ENCODE data around the gene ROM1.

DNA sequence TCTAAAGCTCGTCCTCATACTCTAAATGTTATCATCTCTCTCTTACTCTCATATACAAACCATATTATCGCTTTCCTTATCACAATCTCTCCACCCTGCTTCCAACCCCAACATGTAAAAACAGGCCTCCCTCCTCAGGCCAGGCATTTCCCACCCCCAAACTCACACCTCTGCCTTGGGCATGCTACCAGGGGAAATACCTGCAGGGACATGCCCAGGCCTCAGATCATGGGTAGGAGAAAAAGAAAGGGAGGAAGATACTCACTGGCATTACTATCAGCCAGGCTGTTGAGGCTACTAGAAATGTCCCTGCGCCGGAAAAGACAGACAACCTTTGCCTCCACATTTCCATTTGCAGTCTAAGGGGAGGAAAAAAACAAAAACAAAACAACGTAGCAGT is 13.2 kb upstream of the ROM1 start:
- TF ChIP-seq, protein P1, sequence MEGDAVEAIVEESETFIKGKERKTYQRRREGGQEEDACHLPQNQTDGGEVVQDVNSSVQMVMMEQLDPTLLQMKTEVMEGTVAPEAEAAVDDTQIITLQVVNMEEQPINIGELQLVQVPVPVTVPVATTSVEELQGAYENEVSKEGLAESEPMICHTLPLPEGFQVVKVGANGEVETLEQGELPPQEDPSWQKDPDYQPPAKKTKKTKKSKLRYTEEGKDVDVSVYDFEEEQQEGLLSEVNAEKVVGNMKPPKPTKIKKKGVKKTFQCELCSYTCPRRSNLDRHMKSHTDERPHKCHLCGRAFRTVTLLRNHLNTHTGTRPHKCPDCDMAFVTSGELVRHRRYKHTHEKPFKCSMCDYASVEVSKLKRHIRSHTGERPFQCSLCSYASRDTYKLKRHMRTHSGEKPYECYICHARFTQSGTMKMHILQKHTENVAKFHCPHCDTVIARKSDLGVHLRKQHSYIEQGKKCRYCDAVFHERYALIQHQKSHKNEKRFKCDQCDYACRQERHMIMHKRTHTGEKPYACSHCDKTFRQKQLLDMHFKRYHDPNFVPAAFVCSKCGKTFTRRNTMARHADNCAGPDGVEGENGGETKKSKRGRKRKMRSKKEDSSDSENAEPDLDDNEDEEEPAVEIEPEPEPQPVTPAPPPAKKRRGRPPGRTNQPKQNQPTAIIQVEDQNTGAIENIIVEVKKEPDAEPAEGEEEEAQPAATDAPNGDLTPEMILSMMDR (IDR thresholded peaks at IDR 0.05): no peak
- TF ChIP-seq POLR2AphosphoS5 (IDR thresholded peaks at IDR 0.05) (no peak), POLR2A (IDR thresholded peaks at IDR 0.05) (no peak), EP300 (IDR thresholded peaks at IDR 0.05; ENCODE audit: low read depth) (no peak)
